ENCODE data around the gene ALG8.
"Not testable (repeated sequence)": the region's sequence is repeated elsewhere in the genome, so short reads cannot be mapped to it uniquely, and the experiment has no call there.

The ALG8 gene

DNA sequence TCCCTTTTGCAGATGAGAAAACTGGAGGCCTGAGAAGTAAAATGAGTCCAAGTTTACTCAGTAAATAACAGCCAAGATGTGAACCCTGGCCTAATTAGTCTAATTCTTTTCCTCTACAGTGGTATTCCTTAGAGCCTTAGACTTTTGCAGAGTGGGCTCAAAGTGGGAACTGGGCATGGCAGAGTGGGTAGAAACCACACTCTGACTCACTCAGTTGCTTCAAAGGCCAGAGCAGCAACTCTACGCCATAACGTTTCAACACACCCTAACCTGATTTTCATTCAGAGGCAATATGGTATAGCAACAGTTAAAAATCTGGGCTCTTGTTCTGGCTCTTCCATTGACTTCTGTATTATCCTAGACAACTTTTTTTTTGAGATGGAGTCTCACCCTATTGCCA is 73.0 kb downstream of the ALG8 start:
- DNase-seq, result no peak

DNA sequence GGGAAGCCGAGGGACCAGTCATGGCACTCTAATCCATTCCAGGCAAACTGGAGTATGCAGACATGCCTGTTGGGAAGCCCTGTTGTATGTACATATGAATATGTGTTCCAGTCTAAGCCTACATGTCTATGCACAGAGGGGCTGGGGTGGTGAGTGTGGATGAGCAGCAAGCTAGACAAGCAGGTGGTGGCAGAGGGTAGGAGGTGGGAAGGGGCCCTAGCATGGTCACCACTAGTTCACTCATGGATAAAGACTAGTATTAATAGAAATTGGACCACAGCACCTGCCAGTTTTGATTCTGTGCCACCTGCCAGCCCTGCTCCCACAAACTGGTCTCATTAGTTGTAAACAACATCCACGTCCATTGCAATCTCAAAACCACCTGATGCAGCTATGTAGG is 74.2 kb downstream of the ALG8 start:
- DNase-seq, result no peak

DNA sequence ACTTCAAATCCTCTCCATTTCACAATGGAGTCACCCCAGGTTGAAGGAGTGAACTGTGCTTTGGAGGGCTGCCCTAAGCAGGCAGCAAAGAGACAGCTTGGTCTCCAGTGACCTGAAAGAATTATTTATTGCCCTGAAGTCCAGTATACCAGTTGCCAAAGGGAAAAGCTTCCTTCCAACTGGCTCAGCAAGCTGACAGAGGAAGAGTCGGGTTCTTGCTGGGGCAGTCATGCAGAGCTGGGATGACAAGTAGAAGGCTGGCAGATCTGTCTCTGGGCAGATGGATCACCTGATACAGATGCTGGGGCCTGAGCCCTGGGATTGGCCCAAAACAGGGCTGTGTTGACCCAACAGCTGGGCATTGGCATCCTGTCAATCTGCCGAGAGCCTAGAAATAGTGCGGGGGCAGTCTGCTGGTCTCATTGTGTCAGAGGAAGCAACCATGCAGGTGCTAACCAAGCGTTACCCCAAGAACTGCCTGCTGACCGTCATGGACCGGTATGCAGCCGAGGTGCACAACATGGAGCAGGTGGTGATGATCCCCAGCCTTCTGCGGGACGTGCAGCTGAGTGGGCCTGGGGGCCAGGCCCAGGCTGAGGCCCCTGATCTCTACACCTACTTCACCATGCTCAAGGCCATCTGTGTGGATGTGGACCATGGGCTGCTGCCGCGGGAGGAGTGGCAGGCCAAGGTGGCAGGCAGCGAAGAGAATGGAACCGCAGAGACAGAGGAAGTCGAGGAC is 75.8 kb downstream of the ALG8 start, which contains the start of gene THRSP:
THRSP (plus strand) TSS at position 422 of the 742 bp plus-strand sequence; CDS start at position 443, 21 bp downstream.
- DNase-seq, result no peak

DNA sequence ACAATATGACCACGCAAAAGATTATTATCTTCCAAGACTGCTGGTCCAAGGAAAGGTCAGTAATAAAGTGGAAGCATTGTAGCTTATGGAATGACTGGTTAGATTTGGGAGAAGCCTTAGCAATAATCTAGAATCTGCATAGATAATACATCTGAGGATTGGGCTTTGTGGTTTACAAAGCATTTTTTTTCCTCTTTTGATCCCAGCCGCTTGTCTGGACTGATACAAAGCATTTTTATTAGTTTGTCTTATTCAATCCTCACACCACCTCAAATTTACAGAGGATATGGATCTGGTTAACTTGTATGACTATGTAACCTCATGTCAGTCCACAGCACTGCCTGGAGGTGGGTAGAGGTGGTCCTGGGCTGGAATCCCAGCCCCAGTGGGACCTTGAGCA is 76.8 kb downstream of the ALG8 start:
- DNase-seq, result no peak

DNA sequence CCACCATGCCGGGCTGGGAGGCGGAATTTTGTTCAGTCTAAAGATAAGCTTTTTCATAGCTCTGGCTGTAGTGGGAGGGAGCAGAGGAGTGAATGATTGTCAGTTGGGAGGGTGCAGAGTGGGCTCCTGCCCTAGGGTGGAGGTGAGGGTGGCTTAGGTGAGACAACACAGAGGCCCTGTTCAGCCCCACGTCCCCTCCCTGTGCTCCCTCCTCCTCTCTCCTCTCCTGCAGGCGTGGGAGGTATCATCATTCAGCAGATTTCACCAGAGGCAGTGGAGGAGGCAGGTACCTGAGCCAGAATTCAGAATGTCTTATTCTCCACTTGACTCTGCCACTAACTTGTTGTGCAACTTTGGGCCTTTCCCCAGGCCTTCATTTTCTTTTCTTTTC is 77.5 kb downstream of the ALG8 start:
- no peak for DNase-seq

DNA sequence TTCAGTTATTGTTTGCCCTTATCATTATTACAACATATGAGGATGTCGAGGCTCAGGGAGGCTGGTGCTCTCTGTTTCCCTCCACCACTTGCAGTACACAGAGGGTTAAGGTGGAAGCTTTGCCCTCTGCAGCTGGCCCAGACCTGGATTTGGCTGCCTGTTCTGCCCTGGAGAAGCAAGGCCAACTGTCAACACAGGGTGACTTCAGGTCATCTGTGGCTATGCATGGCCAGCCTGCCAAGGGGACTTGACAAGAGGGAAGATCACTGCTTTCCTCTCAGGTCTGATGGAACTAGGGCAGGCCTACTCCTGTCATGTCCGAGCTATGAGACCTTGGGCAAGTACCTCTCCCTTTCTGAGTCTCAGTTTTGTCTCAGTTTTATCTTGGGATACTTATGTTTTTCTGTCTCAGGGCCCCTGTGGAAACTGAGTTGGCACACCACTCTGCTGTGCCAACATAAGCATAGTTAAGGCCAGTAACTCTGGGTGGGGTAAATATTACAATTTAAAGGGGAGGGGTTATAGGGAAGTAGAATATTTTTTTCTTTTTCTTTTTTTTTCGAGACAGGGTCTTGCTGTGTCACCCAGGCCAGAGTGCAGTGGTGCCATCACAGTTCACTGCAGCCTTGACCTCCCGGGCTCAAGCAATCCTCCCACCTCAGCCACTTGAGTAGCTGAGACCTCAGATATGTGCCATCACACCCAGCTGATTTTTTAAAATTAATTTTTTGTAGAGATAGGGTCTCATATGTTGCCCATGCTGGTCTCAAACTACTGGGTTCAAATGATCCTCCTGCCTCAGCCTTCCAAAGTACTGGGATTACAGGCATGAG is 78.1 kb downstream of the ALG8 start:
- no peak for DNase-seq

DNA sequence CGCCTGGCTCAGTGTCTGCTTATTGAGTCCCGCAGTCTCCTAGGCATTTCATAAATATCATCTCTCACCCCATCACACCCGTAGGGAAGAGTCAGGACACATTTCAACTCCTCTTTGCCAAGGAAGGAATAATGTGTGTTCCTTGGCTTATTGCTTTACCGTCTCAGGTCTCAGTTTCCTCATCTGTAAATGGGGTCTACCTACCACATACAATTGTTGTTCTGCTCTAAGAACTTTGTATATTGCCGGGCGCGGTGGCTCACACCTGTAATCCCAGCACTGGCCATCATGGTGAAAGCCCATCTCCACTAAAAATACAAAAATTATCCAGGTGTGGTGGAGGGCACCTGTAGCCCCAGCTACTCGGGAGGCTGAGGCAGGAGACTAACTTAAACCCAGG is 78.9 kb downstream of the ALG8 start:
- DNase-seq, result no peak

DNA sequence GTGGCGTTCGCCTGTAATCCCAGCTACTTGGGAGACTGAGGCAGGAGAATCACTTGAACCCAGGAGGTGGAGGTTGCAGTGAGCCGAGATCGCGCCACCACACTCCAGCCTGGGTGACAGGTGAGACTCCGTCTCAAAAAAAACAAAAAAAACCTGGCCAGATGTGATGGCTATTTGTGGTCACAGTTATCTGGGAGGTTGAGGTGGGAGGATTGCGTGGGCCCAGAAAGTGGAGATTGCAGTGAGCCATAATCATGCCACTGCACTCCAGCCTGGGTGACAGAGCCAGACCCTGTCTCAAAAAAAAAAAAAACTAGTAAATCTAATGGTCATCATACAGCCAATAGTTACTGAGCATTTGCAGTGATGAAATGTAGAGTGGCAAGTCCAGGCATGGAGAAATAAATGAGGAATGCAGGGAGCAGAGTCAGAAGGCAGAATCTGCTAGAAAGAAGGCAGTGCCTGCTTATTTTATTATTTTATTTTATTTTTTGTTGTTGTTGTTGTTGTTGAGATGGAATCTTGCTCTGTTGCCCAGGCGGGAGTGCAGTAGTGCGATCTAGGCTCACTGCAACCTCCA is 79.6 kb downstream of the ALG8 start:
- not testable (repeated sequence) for DNase-seq

DNA sequence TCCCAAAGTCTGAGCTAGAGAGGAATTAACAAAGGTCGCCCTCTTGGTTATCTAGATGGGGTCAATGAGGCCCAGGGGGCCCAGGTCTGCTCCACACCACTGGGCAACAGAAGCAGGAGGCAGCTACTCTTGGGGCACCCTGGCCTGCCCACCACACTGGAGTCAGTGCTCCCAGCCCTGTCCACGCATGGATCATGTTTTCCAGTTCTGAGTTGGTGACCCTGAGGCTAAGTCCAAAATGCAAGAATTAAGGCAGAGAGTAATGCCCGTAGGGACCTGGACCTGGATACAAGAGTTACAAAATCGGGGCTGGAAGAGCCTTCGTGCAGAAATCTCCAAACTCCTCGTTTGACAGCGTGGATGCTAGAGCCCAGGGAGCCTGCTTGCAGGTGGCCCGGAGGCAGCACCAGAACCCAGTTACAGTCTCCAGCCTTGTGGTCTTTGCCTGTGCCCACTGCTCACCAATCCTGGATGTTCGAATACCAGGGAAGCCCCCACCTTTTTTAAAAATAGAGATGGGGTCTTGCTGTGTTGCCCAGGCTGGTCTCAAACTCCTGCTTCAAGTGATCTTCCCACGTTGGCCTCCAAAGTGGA is 81.9 kb downstream of the ALG8 start:
- no peak for DNase-seq

DNA sequence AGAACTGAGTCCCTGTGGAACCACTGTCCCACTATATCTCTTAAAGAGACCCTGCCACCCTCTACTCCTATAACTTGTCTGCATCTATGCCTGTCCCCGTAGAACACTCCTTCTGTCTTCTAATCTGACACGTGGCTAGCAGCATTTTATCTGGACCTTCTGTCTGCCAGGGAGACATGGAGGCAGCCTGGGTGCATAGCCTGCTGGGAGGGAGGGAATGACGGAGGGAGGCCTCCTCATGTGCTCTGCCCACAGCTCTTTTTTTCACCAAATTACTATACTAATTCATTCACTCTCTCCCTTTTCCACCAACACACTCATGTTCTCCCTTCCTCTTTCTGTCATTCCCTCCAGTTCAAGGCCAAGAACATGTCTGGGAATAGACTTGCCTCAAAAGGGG is 83.3 kb downstream of the ALG8 start:
- no peak for DNase-seq

DNA sequence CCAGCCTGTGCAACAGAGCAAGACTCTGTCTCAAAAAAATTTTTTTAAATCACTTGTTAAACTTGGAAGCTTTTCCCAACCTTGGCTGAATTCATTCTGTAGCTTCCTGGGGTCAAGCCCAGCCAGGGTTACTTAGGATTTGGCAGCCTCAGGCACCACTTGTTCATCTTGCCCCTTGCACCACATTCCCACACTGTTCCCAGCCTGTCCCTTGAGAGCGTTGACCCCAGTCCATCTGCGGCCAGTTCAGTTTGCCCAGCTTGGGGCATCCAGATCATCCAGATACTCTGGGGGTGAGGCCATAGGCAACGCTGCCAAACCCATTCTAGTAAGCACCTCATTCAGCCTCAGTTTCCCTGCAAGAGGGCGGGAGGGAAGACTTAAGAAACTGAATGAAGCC is 84.5 kb downstream of the ALG8 start:
- no peak for DNase-seq

DNA sequence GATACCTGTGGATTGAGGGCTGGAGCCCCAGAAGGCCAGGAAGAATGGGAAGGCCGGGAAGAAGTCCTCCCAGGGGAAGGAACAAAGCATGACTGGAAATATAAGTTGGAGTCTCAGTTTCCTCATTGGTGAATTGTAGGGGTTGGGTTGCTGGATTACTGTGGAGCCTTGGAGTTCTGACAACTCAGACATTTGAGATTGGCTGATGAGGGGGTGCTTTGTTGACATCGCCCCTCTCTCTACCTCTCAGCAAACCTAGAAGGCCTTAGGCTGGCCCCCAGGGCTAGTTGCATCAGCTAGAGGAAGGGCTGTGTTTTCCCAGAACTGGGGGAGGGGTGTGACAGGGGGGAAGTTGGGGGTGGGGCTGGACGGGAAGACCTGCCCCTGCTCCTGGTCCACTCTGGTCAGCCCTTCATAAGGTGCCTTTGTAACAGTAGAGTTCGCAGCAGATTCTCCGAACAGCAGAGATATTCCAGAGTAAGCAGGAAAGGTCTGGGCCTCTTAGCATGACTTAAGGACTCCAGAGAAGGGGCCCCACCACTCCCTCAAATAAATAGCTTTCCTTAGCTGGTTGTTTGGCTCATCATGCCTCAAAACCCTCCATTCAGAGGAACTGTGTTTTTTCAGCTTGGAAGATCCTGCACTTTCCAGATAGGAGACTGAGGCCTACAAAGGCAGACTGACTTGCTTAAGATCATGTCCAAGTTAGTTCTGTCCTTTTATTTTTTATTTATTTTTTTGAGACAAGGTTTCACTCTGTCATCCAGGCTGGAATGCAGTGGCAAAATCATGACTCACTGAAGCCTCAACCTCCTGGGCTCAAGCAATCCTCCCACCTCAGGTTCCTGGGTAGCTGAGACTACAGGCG is 88.2 kb downstream of the ALG8 start:
- no peak for DNase-seq
